Bronchial epithelial cell (primary cell): ENCODE measurements around the gene PCDHGA11. TPM values are rescaled to one million over a fixed set of nuclear protein-coding genes. Genes with fewer than 3 reads are reported as not detected.
"Not testable (repeated sequence)": the region's sequence is repeated elsewhere in the genome, so short reads cannot be mapped to it uniquely, and the experiment has no call there.

Experiments used
- DNase-seq: peaks from one replicate; pipeline ENCODE4 v3.0.0-alpha.2; 2010; ENCODE audit warnings: low read depth
- FAIRE-seq: peaks from 2 replicates; lab custom pipeline; 2011; peaks lifted over from hg19 to GRCh38; lab: Jason Lieb, UNC
- H3K27me3 ChIP-seq: 2 replicates; pipeline ENCODE4 v1.5.1; 2011; ENCODE audit warnings: low read length; ENCODE audit not compliant: control insufficient read depth, insufficient read depth
- H3K36me3 ChIP-seq: 2 replicates; pipeline ENCODE4 v1.5.1; 2011; ENCODE audit warnings: low read length; ENCODE audit not compliant: control insufficient read depth, insufficient read depth
- H3K4me3 ChIP-seq: 2 replicates; pipeline ENCODE4 v1.5.1; 2011; ENCODE audit warnings: mild to moderate bottlenecking, low read depth, low read length, control low read depth
- total RNA-seq: library from RNA; depleted of rRNA; stranded (reverse); fragments of >200 nt; gene quantifications from 2 replicates; pipeline ENCODE4 v1.2.1, GENCODE V29; 2014
- TF ChIP-seq, protein P1 (sequence below): IDR thresholded peaks from 2 replicates; pipeline ENCODE4 v1.5.1; 2011; ENCODE audit warnings: mild to moderate bottlenecking, moderate library complexity, low read length, control low read depth, inconsistent platforms; ENCODE audit not compliant: insufficient read depth, severe bottlenecking

The PCDHGA11 gene
- total RNA-seq, 1 donor from 2014 or later, result 1.6 TPM

GRCh38 chr5:141430332-141431113, 9.7 kb downstream of the PCDHGA11 start, which contains the start of gene PCDHGA12:
Gene PCDHGA12 (plus strand): TSS chr5:141430507. CDS start chr5:141430760, 253 bp downstream.
- H3K4me3 ChIP-seq, result peak within 1 kb of the TSS; percentile 31
- FAIRE-seq (no peak), DNase-seq (peak; percentile 72)
- no peaks in the 10 kb centered on the region for H3K36me3 ChIP-seq
- TF ChIP-seq, protein P1, sequence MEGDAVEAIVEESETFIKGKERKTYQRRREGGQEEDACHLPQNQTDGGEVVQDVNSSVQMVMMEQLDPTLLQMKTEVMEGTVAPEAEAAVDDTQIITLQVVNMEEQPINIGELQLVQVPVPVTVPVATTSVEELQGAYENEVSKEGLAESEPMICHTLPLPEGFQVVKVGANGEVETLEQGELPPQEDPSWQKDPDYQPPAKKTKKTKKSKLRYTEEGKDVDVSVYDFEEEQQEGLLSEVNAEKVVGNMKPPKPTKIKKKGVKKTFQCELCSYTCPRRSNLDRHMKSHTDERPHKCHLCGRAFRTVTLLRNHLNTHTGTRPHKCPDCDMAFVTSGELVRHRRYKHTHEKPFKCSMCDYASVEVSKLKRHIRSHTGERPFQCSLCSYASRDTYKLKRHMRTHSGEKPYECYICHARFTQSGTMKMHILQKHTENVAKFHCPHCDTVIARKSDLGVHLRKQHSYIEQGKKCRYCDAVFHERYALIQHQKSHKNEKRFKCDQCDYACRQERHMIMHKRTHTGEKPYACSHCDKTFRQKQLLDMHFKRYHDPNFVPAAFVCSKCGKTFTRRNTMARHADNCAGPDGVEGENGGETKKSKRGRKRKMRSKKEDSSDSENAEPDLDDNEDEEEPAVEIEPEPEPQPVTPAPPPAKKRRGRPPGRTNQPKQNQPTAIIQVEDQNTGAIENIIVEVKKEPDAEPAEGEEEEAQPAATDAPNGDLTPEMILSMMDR, result peak; percentile 45
- peaks cover 2% of the 10 kb centered on the region for H3K27me3 ChIP-seq

GRCh38 chr5:141431286-141431685, 10.4 kb downstream of the PCDHGA11 start:
- Histone ChIP-seq H3K36me3 (no peaks in the 10 kb centered on the region), H3K4me3 (peak overlapping the region; percentile 20), H3K27me3 (peaks cover 2% of the 10 kb centered on the region)
- DNase-seq, result peak; percentile 7
- no peak for FAIRE-seq
- TF ChIP-seq, protein P1, result no peak

DNA sequence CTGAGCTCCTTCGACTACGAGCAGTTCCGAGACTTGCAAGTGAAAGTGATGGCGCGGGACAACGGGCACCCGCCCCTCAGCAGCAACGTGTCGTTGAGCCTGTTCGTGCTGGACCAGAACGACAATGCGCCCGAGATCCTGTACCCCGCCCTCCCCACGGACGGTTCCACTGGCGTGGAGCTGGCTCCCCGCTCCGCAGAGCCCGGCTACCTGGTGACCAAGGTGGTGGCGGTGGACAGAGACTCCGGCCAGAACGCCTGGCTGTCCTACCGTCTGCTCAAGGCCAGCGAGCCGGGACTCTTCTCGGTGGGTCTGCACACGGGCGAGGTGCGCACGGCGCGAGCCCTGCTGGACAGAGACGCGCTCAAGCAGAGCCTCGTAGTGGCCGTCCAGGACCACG, 11.5 kb downstream of the PCDHGA11 start:
- DNase-seq, FAIRE-seq, H3K4me3 ChIP-seq, H3K36me3 ChIP-seq, H3K27me3 ChIP-seq: not testable (repeated sequence)

- not testable (repeated sequence) for H3K36me3 ChIP-seq, DNase-seq, H3K27me3 ChIP-seq, H3K4me3 ChIP-seq, FAIRE-seq
These were observed 11.9 kb downstream of the PCDHGA11 start for GRCh38 chr5:141432726-141433125.

DNA sequence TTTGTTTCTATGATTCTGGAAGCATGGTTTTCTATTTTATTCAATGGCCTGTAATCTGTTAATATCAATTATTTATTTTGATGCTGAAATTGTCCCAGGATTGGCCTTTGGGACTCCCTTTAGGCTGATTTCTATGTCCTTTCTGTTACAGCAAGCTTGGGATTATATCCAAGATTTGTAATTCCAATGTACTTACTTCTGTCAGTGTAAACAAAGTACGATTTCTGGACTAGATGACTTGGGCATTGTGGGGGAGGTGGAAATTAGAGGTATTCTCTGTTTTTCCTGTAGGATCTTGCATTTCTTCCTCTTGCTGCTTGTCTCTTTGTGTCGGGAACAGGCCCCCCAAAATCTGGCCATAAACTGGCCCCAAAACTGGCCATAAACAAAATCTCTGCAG, 13.2 kb downstream of the PCDHGA11 start:
- FAIRE-seq (no peak), DNase-seq (no peak)
- H3K27me3 ChIP-seq, result peaks cover 2% of the 10 kb centered on the region
- no peaks in the 10 kb centered on the region for H3K36me3 ChIP-seq
- TF ChIP-seq, protein P1, result no peak
- no peak overlapping the region for H3K4me3 ChIP-seq

DNA sequence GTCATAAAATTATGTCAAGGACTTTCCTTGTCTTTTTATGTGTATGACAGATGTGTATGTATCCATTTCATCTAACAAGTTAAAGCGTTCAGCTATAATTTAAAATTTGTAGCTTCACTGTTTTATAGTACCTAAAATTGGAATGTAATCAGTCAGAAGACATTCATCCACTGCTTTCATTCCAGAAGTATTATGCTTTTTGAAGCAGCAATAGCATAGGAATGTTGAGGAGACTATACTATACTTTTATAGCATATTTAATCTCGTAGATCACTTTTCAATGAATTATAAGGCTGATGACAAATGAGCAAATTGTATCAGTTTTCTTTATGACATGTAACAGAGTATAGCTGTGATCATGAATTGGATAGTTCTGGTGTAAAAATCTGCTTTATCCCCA, 16.4 kb downstream of the PCDHGA11 start:
- FAIRE-seq (no peak), DNase-seq (no peak)
- no peaks in the 10 kb centered on the region for H3K36me3 ChIP-seq
- H3K27me3 ChIP-seq, result no peaks in the 10 kb centered on the region
- no peak overlapping the region for H3K4me3 ChIP-seq
- TF ChIP-seq, protein P1, result no peak
